ENCODE results near the gene NFIB. TPM values are rescaled to one million over a fixed set of nuclear protein-coding genes. Genes with fewer than 3 reads are reported as not detected.

Gene NFIB
- total and polyA plus RNA-seq, 2 of the 8 experiments (the other 6 are each of a cell fraction or from before 2014, with no cell fraction given): 2.6 to 13.1 TPM

- TF ChIP-seq CHD7 (IDR thresholded peaks at IDR 0.05; ENCODE audit: insufficient replicate concordance, low read length) (no peak), NANOG (IDR thresholded peaks at IDR 0.05; ENCODE audit: insufficient read depth, low read depth, low read length, poor library complexity, severe bottlenecking) (no peak), TAF7 (optimal IDR thresholded peaks at IDR 0.05; ENCODE audit: borderline replicate concordance, low read depth, low read length) (no peak), SIN3A (conservative IDR thresholded peaks at IDR 0.05 in 1 of 2, IDR thresholded peaks at IDR 0.05 in 1 of 2; ENCODE audit: low read depth in 1 of 2, low read length in 2 of 2) (no peak), JUND (IDR thresholded peaks at IDR 0.05; ENCODE audit: low read length) (no peak), KDM1A (IDR thresholded peaks at IDR 0.05; ENCODE audit: borderline replicate concordance, low read length) (no peak)
Observed at GRCh38 chr9:14061936-14062585, 251.9 kb downstream of the NFIB start (continued).
